Muscle of leg (tissue), 11 donors: ENCODE data around the gene RBM33. TPM values are rescaled to one million over a fixed set of nuclear protein-coding genes. Genes with fewer than 3 reads are reported as not detected.

Source experiments
- DNase-seq: peaks from one replicate; pipeline ENCODE4 v3.0.0; 2013
- H3K27ac ChIP-seq: one replicate; pipeline ENCODE4 v1.5.1; 2013; ENCODE audit warnings: mild to moderate bottlenecking, low read length, control low read depth
- H3K27me3 ChIP-seq: one replicate; pipeline ENCODE4 v1.6.1; 2013; ENCODE audit warnings: low read length; ENCODE audit not compliant: control insufficient read depth, insufficient read depth
- H3K36me3 ChIP-seq: one replicate; pipeline ENCODE4 v1.6.1; 2013; ENCODE audit warnings: low read length; ENCODE audit not compliant: control insufficient read depth, insufficient read depth
- H3K4me1 ChIP-seq: one replicate; pipeline ENCODE4 v1.6.1; 2013; ENCODE audit warnings: low read length; ENCODE audit not compliant: control insufficient read depth, insufficient read depth
- H3K4me3 ChIP-seq: one replicate; pipeline ENCODE4 v1.5.1; 2013; ENCODE audit warnings: low read length, control low read depth
- H3K9me3 ChIP-seq: replicated peaks from 2 replicates; pipeline ENCODE4 v1.6.1; 2013; ENCODE audit warnings: low read depth, low read length; ENCODE audit not compliant: control insufficient read depth
- WGBS: methylation state at CpG from one replicate; pipeline ENCODE4 v1.1.5; 2013; ENCODE audit warnings: missing lambda C conversion rate; ENCODE audit not compliant: insufficient coverage; 5-methylcytosine and 5-hydroxymethylcytosine counted together
- polyA plus RNA-seq, 8 donors: library from polyadenylated mRNA; unstranded; fragments of 120-200 nt; gene quantifications; one replicate each; pipeline versions ENCODE4 v1.2.1 to v1.2.3, GENCODE V29; 2013; ENCODE audit warnings: inconsistent platforms in 1 of 8, low replicate concordance in 1 of 8; ENCODE audit not compliant: insufficient read length in 8 of 8, insufficient read depth in 1 of 8
- total RNA-seq: library from RNA; stranded (reverse); fragments of 120-200 nt; gene quantifications from one replicate; pipeline ENCODE4 v1.2.4, GENCODE V29; 2013

Gene RBM33
- total and polyA plus RNA-seq, 9 donors: 18.3 to 46.2 (median 25.6) TPM

- no peaks in the 10 kb centered on the region for H3K4me1 ChIP-seq
- peaks cover 50% of the 10 kb centered on the region for H3K36me3 ChIP-seq
- no peaks in the 10 kb centered on the region for H3K9me3 ChIP-seq
- H3K4me3 ChIP-seq: no peak overlapping the region
- WGBS: no CpG with 5 or more reads among the region's 4 CpGs
- no peak overlapping the region for H3K27ac ChIP-seq
- no peaks in the 10 kb centered on the region for H3K27me3 ChIP-seq
- no peak for DNase-seq
Observed at GRCh38 chr7:155743177-155743576, 98.7 kb downstream of the RBM33 start.

- H3K27me3 ChIP-seq: no peaks in the 10 kb centered on the region
- no peak overlapping the region for H3K27ac ChIP-seq
- no peaks in the 10 kb centered on the region for H3K9me3 ChIP-seq
- no peaks in the 10 kb centered on the region for H3K4me1 ChIP-seq
- no peak for DNase-seq
- 67% methylated on average over 11 of the region's 17 CpGs for WGBS
- no peak overlapping the region for H3K4me3 ChIP-seq
- peaks cover 47% of the 10 kb centered on the region for H3K36me3 ChIP-seq
Observed at GRCh38 chr7:155744971-155745683, 100.7 kb downstream of the RBM33 start.

GRCh38 chr7:155745737-155746136 is 101.3 kb downstream of the RBM33 start:
- no peak for DNase-seq
- H3K27ac ChIP-seq: no peak overlapping the region
- peaks cover 42% of the 10 kb centered on the region for H3K36me3 ChIP-seq
- no peaks in the 10 kb centered on the region for H3K4me1 ChIP-seq
- H3K4me3 ChIP-seq: no peak overlapping the region
- no peaks in the 10 kb centered on the region for H3K27me3 ChIP-seq
- no peaks in the 10 kb centered on the region for H3K9me3 ChIP-seq
- 92% methylated on average over 6 of the region's 9 CpGs for WGBS

GRCh38 chr7:155746188-155746587 is 101.7 kb downstream of the RBM33 start:
- Histone ChIP-seq H3K4me1 (no peaks in the 10 kb centered on the region), H3K9me3 (no peaks in the 10 kb centered on the region), H3K27ac (no peak overlapping the region), H3K4me3 (no peak overlapping the region), H3K27me3 (no peaks in the 10 kb centered on the region), H3K36me3 (peaks cover 37% of the 10 kb centered on the region)
- WGBS: 100% methylated on average over 1 of the region's 2 CpGs
- no peak for DNase-seq

- no peaks in the 10 kb centered on the region for H3K27me3 ChIP-seq
- WGBS: no CpG with 5 or more reads among the region's 1 CpG
- H3K4me3 ChIP-seq: no peak overlapping the region
- DNase-seq: no peak
- H3K36me3 ChIP-seq: peaks cover 29% of the 10 kb centered on the region
- no peak overlapping the region for H3K27ac ChIP-seq
- H3K4me1 ChIP-seq: no peaks in the 10 kb centered on the region
- no peaks in the 10 kb centered on the region for H3K9me3 ChIP-seq
Observed at GRCh38 chr7:155747209-155747608, 102.7 kb downstream of the RBM33 start.

GRCh38 chr7:155749578-155749977 is 105.1 kb downstream of the RBM33 start:
- Histone ChIP-seq H3K27me3 (no peaks in the 10 kb centered on the region), H3K4me3 (no peak overlapping the region), H3K36me3 (peaks cover 22% of the 10 kb centered on the region), H3K27ac (no peak overlapping the region), H3K9me3 (no peaks in the 10 kb centered on the region), H3K4me1 (peaks cover 9% of the 10 kb centered on the region)
- no peak for DNase-seq
- 93% methylated on average over 3 of the region's 3 CpGs for WGBS

GRCh38 chr7:155750255-155751125 is 106.0 kb downstream of the RBM33 start:
- no CpG with 5 or more reads among the region's 5 CpGs for WGBS
- no peaks in the 10 kb centered on the region for H3K27me3 ChIP-seq
- DNase-seq: no peak
- no peak overlapping the region for H3K4me3 ChIP-seq
- peaks cover 14% of the 10 kb centered on the region for H3K36me3 ChIP-seq
- no peak overlapping the region for H3K27ac ChIP-seq
- H3K4me1 ChIP-seq: peaks cover 10% of the 10 kb centered on the region
- no peaks in the 10 kb centered on the region for H3K9me3 ChIP-seq

- WGBS: 38% methylated on average over 1 of the region's 4 CpGs
- Histone ChIP-seq H3K27ac (no peak overlapping the region), H3K27me3 (no peaks in the 10 kb centered on the region), H3K36me3 (peaks cover 6% of the 10 kb centered on the region), H3K9me3 (no peaks in the 10 kb centered on the region), H3K4me1 (peaks cover 10% of the 10 kb centered on the region), H3K4me3 (no peak overlapping the region)
- no peak for DNase-seq
Observed at GRCh38 chr7:155751409-155751808, 106.9 kb downstream of the RBM33 start.

- Histone ChIP-seq H3K9me3 (no peaks in the 10 kb centered on the region), H3K27me3 (no peaks in the 10 kb centered on the region), H3K36me3 (peaks cover 4% of the 10 kb centered on the region), H3K4me1 (peaks cover 10% of the 10 kb centered on the region), H3K4me3 (no peak overlapping the region), H3K27ac (no peak overlapping the region)
- no peak for DNase-seq
- 72% methylated on average over 4 of the region's 9 CpGs for WGBS
Observed at GRCh38 chr7:155752756-155753445, 108.4 kb downstream of the RBM33 start.

- Histone ChIP-seq H3K4me1 (peaks cover 10% of the 10 kb centered on the region), H3K27ac (no peak overlapping the region), H3K27me3 (no peaks in the 10 kb centered on the region), H3K9me3 (no peaks in the 10 kb centered on the region), H3K36me3 (peaks cover 4% of the 10 kb centered on the region), H3K4me3 (no peak overlapping the region)
- DNase-seq: no peak
- WGBS: 88% methylated on average over 10 of the region's 10 CpGs
Observed at GRCh38 chr7:155753446-155753965, 109.0 kb downstream of the RBM33 start.
